ENCODE results near the gene ST6GAL1. TPM values are rescaled to one million over a fixed set of nuclear protein-coding genes. Genes with fewer than 3 reads are reported as not detected.

The ST6GAL1 gene
- total RNA-seq, 1 experiment from 2014 or later: 3.3 TPM

- no peaks in the 10 kb centered on the region for H3K4me1 ChIP-seq (ENCODE audit: control insufficient read depth, insufficient read depth, low read length)
- ATAC-seq: no peak
Measured at GRCh38 chr3:187039100-187039722, 108.9 kb downstream of the ST6GAL1 start.

More at GRCh38 chr3:187039100-187039722, 108.9 kb downstream of the ST6GAL1 start:
- no peak for TF ChIP-seq POLR2AphosphoS5 (IDR thresholded peaks at IDR 0.05; ENCODE audit: low read depth, low read length)
- no peak for TF ChIP-seq REST (IDR thresholded peaks at IDR 0.05; ENCODE audit: insufficient read depth in 1 of 2, low read depth in 2 of 2, low read length in 1 of 2)
- no peak for TF ChIP-seq TCF7L2 (IDR thresholded peaks at IDR 0.05; ENCODE audit: low read depth, low read length)
- no peak for TF ChIP-seq SIN3A (IDR thresholded peaks at IDR 0.05; ENCODE audit: borderline replicate concordance, insufficient read depth, low read depth, low read length)
- no peak for TF ChIP-seq CTCF (IDR thresholded peaks at IDR 0.05)
- Histone ChIP-seq H3K27me3 (ENCODE audit: control insufficient read depth, insufficient read depth, low read length) (no peaks in the 10 kb centered on the region), H3K36me3 (ENCODE audit: control insufficient read depth, insufficient read depth, low read length) (no peaks in the 10 kb centered on the region), H3K4me3 (ENCODE audit: low read depth in 2 of 2, low read length in 2 of 2) (no peak overlapping the region), H3K9me3 (ENCODE audit: control insufficient read depth, insufficient read depth, low read depth, low read length) (no peaks in the 10 kb centered on the region), H3K27ac (ENCODE audit: low read length) (no peak overlapping the region)
- CTCF ChIA-PET: interaction anchor here (0.6 kb wide), 1 partner anchor 158 kb away, joined by 3 read pairs; the partner anchor contains the start of gene RTP1
- BruUV-seq (replicated peaks): no TSS peak
- in situ Hi-C loops (cut with HindIII; ENCODE audit: low pct_unique_long_range_greater_than_20kb, low sequenced_read_pairs): no loop called here
- no peak for DNase-seq (ENCODE audit: low read depth, low spot score)
- POLR2A ChIA-PET: no interaction called here
- intact Hi-C loops (cut with micrococcal nuclease; ENCODE audit: unreplicated experiment): no loop called here
